HG02840 (cell line): ENCODE results near the gene DPP3.
"Not testable (repeated sequence)": the region's sequence is repeated elsewhere in the genome, so short reads cannot be mapped to it uniquely, and the experiment has no call there.

ENCODE experiments used
- ATAC-seq: cut with Tn5 transposase; IDR thresholded peaks from one replicate; pipeline ENCODE4 v1.9.1; 2021; ENCODE audit warnings: mild to moderate bottlenecking, moderate library complexity, moderate number of reproducible peaks; ENCODE audit not compliant: unreplicated experiment, low FRiP score

DPP3 gene

GRCh38 chr11:66480117-66480938 lies at the start of gene DPP3:
DPP3 (plus strand) TSS chr11:66480434; CDS start chr11:66482201, 1,767 bp downstream.
- ATAC-seq, result peak; percentile 89

GRCh38 chr11:66431287-66431686 lies 48.9 kb upstream of the DPP3 start:
- ATAC-seq, result not testable (repeated sequence)

GRCh38 chr11:66431871-66432329 lies 48.3 kb upstream of the DPP3 start:
- ATAC-seq, result not testable (repeated sequence)

GRCh38 chr11:66432597-66432996 lies 47.6 kb upstream of the DPP3 start:
- ATAC-seq, result no peak

- no peak for ATAC-seq
Observed at GRCh38 chr11:66437979-66438503, 42.2 kb upstream of the DPP3 start.

- ATAC-seq, result peak; percentile 88
Observed at GRCh38 chr11:66438504-66439466, 41.4 kb upstream of the DPP3 start, which contains the start of gene MRPL11. MRPL11 (minus strand) TSS chr11:66438848; CDS start chr11:66438754, 94 bp downstream.

- ATAC-seq, result not testable (repeated sequence)
Observed at GRCh38 chr11:66440101-66440939, 39.9 kb upstream of the DPP3 start.

- ATAC-seq, result not testable (repeated sequence)
Observed at GRCh38 chr11:66440940-66441282, 39.3 kb upstream of the DPP3 start.

GRCh38 chr11:66443602-66444001 lies 36.6 kb upstream of the DPP3 start:
- ATAC-seq, result no peak

- no peak for ATAC-seq
Observed at GRCh38 chr11:66447012-66447411, 33.2 kb upstream of the DPP3 start.

GRCh38 chr11:66448523-66448922 lies 31.7 kb upstream of the DPP3 start:
- no peak for ATAC-seq

GRCh38 chr11:66450560-66450959 lies 29.7 kb upstream of the DPP3 start:
- ATAC-seq, result no peak

- no peak for ATAC-seq
Observed at GRCh38 chr11:66451663-66452062, 28.6 kb upstream of the DPP3 start.

- no peak for ATAC-seq
Observed at GRCh38 chr11:66454247-66454646, 26.0 kb upstream of the DPP3 start.

- no peak for ATAC-seq
Observed at GRCh38 chr11:66454828-66455227, 25.4 kb upstream of the DPP3 start.

- ATAC-seq, result no peak
Observed at GRCh38 chr11:66457826-66458225, 22.4 kb upstream of the DPP3 start.

GRCh38 chr11:66459138-66459778 lies 21.0 kb upstream of the DPP3 start:
- ATAC-seq, result no peak

GRCh38 chr11:66462010-66462409 lies 18.2 kb upstream of the DPP3 start:
- ATAC-seq, result no peak

GRCh38 chr11:66462911-66463310 lies 17.3 kb upstream of the DPP3 start:
- ATAC-seq, result no peak
